CD14-positive monocyte (primary cell): ENCODE results near the gene PROK2. TPM values are rescaled to one million over a fixed set of nuclear protein-coding genes. Genes with fewer than 3 reads are reported as not detected.
A peak's percentile ranks its signal among the peaks of the same experiment; 100 is the strongest.

Source experiments
- DNase-seq, 3 donors: peaks; one replicate each; pipeline ENCODE4 v3.0.0-alpha.2; 2011 to 2022
- H2AFZ ChIP-seq: 2 replicates; pipeline ENCODE4 v1.6.0; 2012; ENCODE audit warnings: mild to moderate bottlenecking, low read depth, low read length, inconsistent platforms; ENCODE audit not compliant: insufficient read depth, poor library complexity, severe bottlenecking
- H3K27ac ChIP-seq, 2 donors: 1 replicate in 1 of 2; 2 replicates in 1 of 2; pipeline ENCODE4 v1.5.1; 2012 to 2013; ENCODE audit warnings: low read length in 2 of 2, control low read depth in 1 of 2, inconsistent platforms in 1 of 2, low read depth in 1 of 2, mild to moderate bottlenecking in 1 of 2
- H3K27me3 ChIP-seq, 2 donors: one replicate each; pipeline versions ENCODE4 v1.6.0 to v1.6.1; 2011 to 2013; ENCODE audit warnings: low read length in 2 of 2; ENCODE audit not compliant: control insufficient read depth in 2 of 2, insufficient read depth in 2 of 2
- H3K36me3 ChIP-seq, 2 donors: replicated peaks in 1 of 2; 1 replicate in 1 of 2; 2 replicates in 1 of 2; pipeline versions ENCODE4 v1.5.1 to v1.6.1; 2012 to 2013; ENCODE audit warnings: low read length in 2 of 2, control low read depth in 1 of 2, inconsistent platforms in 1 of 2, mild to moderate bottlenecking in 1 of 2; ENCODE audit not compliant: insufficient read depth in 2 of 2, control insufficient read depth in 1 of 2
- H3K4me1 ChIP-seq, 2 donors: 1 replicate in 1 of 2; 2 replicates in 1 of 2; pipeline versions ENCODE4 v1.5.1 to v1.6.1; 2012 to 2013; ENCODE audit warnings: low read length in 2 of 2, control low read depth in 1 of 2, inconsistent platforms in 1 of 2, mild to moderate bottlenecking in 1 of 2, moderate library complexity in 1 of 2; ENCODE audit not compliant: insufficient read depth in 2 of 2, control insufficient read depth in 1 of 2
- H3K4me2 ChIP-seq: replicated peaks from 2 replicates; pipeline ENCODE3; 2012; ENCODE audit warnings: low read length, moderate library complexity, mild to moderate bottlenecking; ENCODE audit not compliant: poor library complexity, severe bottlenecking; ENCODE audit errors: extremely low read depth
- H3K4me3 ChIP-seq, 3 experiments: fragments of 200-600 bp in 1 of 3; sonication (generic) in 1 of 3; replicated peaks in 1 of 3; 1 replicate in 2 of 3; 2 replicates in 1 of 3; pipeline ENCODE4 v1.5.1; 2011 to 2013; ENCODE audit warnings: low read length in 3 of 3, mild to moderate bottlenecking in 3 of 3, control low read depth in 2 of 3, low read depth in 2 of 3, inconsistent platforms in 1 of 3, moderate library complexity in 1 of 3
- H3K79me2 ChIP-seq: 2 replicates; pipeline ENCODE4 v1.6.0; 2012; ENCODE audit warnings: mild to moderate bottlenecking, control low read depth, inconsistent platforms, low read length, moderate library complexity; ENCODE audit not compliant: insufficient read depth
- H3K9ac ChIP-seq: 2 replicates; pipeline ENCODE4 v1.6.0; 2017; ENCODE audit warnings: low read length, mild to moderate bottlenecking; ENCODE audit not compliant: insufficient read depth, poor library complexity, severe bottlenecking
- H3K9me3 ChIP-seq, 2 donors: replicated peaks in 1 of 2; 1 replicate in 1 of 2; 2 replicates in 1 of 2; pipeline versions ENCODE4 v1.5.1 to v1.6.1; 2012 to 2013; ENCODE audit warnings: low read length in 2 of 2, control low read depth in 1 of 2; ENCODE audit not compliant: control insufficient read depth in 1 of 2, insufficient read depth in 1 of 2
- H4K20me1 ChIP-seq: 2 replicates; pipeline ENCODE4 v1.6.0; 2012; ENCODE audit warnings: mild to moderate bottlenecking, low read length, control low read depth, moderate library complexity; ENCODE audit not compliant: insufficient read depth
- H3K27ac Mint-ChIP-seq, 7 donors: one replicate each; pipeline ENCODE4 v1.8.0; 2020; ENCODE audit warnings: mild to moderate bottlenecking in 7 of 7, mixed read lengths in 7 of 7, moderate library complexity in 6 of 7, inconsistent platforms in 2 of 7
- H3K27me3 Mint-ChIP-seq, 3 donors: one replicate each; pipeline ENCODE4 v1.8.0; 2021 to 2022; ENCODE audit warnings: low read depth in 3 of 3, mild to moderate bottlenecking in 3 of 3, mixed read lengths in 3 of 3, moderate library complexity in 3 of 3, inconsistent platforms in 1 of 3
- H3K36me3 Mint-ChIP-seq, 2 donors: one replicate each; pipeline ENCODE4 v1.8.0; 2020; ENCODE audit warnings: mixed read lengths in 2 of 2, inconsistent platforms in 1 of 2, mild to moderate bottlenecking in 1 of 2
- H3K4me1 Mint-ChIP-seq: one replicate; pipeline ENCODE4 v1.8.0; 2020; ENCODE audit warnings: mild to moderate bottlenecking, mixed read lengths
- H3K4me3 Mint-ChIP-seq, 2 donors: one replicate each; pipeline ENCODE4 v1.8.0; 2020; ENCODE audit warnings: mild to moderate bottlenecking in 2 of 2, mixed read lengths in 2 of 2, moderate library complexity in 1 of 2
- H3K9me3 Mint-ChIP-seq, 7 donors: one replicate each; pipeline ENCODE4 v1.8.0; 2020 to 2022; ENCODE audit warnings: mixed read lengths in 7 of 7, mild to moderate bottlenecking in 6 of 7, moderate library complexity in 6 of 7, inconsistent platforms in 2 of 7
- WGBS: methylation state at CpG from one replicate; pipeline ENCODE4 v1.1.5; 2013; ENCODE audit warnings: missing lambda C conversion rate; ENCODE audit not compliant: insufficient coverage; 5-methylcytosine and 5-hydroxymethylcytosine counted together
- intact Hi-C, 2 donors: fragments of 100-400 bp; cut with micrococcal nuclease; formaldehyde crosslinking; loops; one replicate each; pipeline versions ENCODE4 v1.15.0 to v1.15.1; 2023
- polyA plus RNA-seq, 3 donors: library from polyadenylated mRNA; depleted of rRNA in 1 of 3; unstranded in 2 of 3; stranded (reverse) in 1 of 3; fragments of 300-500 nt in 2 of 3; fragments of >200 nt in 1 of 3; fragmentation: Illumina TruSeq in 2 of 3; gene quantifications; 1 replicate in 2 of 3; 2 replicates in 1 of 3; pipeline ENCODE4 v1.2.3, GENCODE V29; 2012 to 2021
- TF ChIP-seq, protein P1 (sequence below): fragments of 200-600 bp; IDR thresholded peaks from one replicate; pipeline ENCODE4 v1.8.0; 2022; ENCODE audit warnings: antibody characterized with exemption, mild to moderate bottlenecking

Gene PROK2
- polyA plus RNA-seq, 3 donors, result 25.4 to 81.7 (median 37.8) TPM

DNA sequence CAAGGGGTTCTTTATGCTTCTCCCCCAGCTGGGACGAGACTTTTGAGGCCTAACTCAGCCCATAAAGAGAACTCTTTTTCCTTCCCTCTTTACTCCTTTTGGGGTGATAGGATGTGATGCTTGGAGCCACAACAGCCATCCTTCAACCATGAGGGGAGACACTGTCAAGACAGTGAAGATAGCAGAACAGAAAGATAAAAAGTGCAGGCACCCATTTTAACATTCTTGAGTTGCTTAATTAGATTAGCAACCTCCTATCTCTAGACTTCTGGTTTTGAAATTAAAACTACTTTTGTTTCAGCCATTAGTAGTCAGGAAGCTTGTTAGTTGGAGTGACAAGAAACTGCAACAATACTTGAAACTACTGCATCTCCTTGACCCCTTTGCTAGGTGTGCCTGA lies 24.8 kb downstream of the PROK2 start:
- Histone ChIP-seq H3K9me3 (no peaks in the 10 kb centered on the region), H4K20me1 (no peaks in the 10 kb centered on the region), H3K79me2 (peaks cover 22% of the 10 kb centered on the region), H3K4me1 (peaks cover 15 to 28% of the 10 kb centered on the region in 2 donors), H3K27ac (peak overlapping the region in 1 of 2 donors; percentile 2), H2AFZ (peak overlapping the region; percentile 14), H3K4me3 (no peak overlapping the region), H3K4me2 (no peak overlapping the region), H3K27me3 (peaks cover 0 to 13% of the 10 kb centered on the region in 2 donors), H3K9ac (no peak overlapping the region), H3K36me3 (no peaks in the 10 kb centered on the region)
- peaks cover 0 to 2% (median 0%) of the 10 kb centered on the region in 7 donors for H3K9me3 Mint-ChIP-seq
- intact Hi-C loops, result no loop called here
- peaks cover 36% of the 10 kb centered on the region for H3K4me1 Mint-ChIP-seq
- no peak for DNase-seq
- WGBS, result no CpG with 5 or more reads among the region's 1 CpG
- no peak overlapping the region for H3K4me3 Mint-ChIP-seq
- peaks cover 14 to 23% of the 10 kb centered on the region in 2 donors for H3K36me3 Mint-ChIP-seq
- peak overlapping the region in 5 of 7 donors; percentile 64 to 83 (median 72) for H3K27ac Mint-ChIP-seq
- TF ChIP-seq, protein P1, sequence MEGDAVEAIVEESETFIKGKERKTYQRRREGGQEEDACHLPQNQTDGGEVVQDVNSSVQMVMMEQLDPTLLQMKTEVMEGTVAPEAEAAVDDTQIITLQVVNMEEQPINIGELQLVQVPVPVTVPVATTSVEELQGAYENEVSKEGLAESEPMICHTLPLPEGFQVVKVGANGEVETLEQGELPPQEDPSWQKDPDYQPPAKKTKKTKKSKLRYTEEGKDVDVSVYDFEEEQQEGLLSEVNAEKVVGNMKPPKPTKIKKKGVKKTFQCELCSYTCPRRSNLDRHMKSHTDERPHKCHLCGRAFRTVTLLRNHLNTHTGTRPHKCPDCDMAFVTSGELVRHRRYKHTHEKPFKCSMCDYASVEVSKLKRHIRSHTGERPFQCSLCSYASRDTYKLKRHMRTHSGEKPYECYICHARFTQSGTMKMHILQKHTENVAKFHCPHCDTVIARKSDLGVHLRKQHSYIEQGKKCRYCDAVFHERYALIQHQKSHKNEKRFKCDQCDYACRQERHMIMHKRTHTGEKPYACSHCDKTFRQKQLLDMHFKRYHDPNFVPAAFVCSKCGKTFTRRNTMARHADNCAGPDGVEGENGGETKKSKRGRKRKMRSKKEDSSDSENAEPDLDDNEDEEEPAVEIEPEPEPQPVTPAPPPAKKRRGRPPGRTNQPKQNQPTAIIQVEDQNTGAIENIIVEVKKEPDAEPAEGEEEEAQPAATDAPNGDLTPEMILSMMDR, result no peak
- peaks cover 6 to 16% (median 13%) of the 10 kb centered on the region in 3 donors for H3K27me3 Mint-ChIP-seq

DNA sequence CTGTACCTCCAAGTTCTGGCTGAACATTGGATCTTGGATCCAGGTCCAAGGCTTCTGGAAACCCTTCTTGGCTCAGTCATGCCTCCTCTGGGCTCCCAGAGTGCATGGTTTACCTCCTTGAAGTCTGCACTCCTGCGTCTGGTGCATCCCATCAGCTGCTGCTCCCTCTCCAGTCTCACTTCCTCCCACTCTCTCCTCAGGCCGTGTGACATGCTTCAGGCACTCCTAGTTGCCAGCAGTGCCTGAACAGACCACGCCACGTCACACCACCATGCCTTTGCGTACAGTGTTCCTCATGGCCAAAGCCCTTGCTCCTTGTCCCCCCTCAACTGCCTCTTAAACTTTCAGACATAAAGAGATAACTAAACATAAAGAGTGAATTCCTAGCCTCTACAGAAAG lies 25.5 kb downstream of the PROK2 start:
- peaks cover 11 to 18% (median 14%) of the 10 kb centered on the region in 3 donors for H3K27me3 Mint-ChIP-seq
- peak overlapping the region; percentile 43 for H2AFZ ChIP-seq
- H3K4me1 ChIP-seq, result peaks cover 20 to 36% of the 10 kb centered on the region in 2 donors
- H3K27ac ChIP-seq, result peak overlapping the region in 1 of 2 donors; percentile 2
- no peaks in the 10 kb centered on the region for H4K20me1 ChIP-seq
- peaks cover 26% of the 10 kb centered on the region for H3K79me2 ChIP-seq
- no peaks in the 10 kb centered on the region for H3K36me3 ChIP-seq
- DNase-seq, result peak; percentile 56 to 60 (median 57)
- no peaks in the 10 kb centered on the region for H3K9me3 ChIP-seq
- H3K9ac ChIP-seq, result no peak overlapping the region
- H3K4me3 Mint-ChIP-seq, result peak overlapping the region in 1 of 2 donors; percentile 25
- peaks cover 0 to 18% of the 10 kb centered on the region in 2 donors for H3K27me3 ChIP-seq
- intact Hi-C loops, result loop anchor here in 1 of 2 donors (5.0 kb wide), 1 partner anchor 33 kb away; no protein-coding TSS in a partner anchor
- peak overlapping the region in 4 of 7 donors; percentile 18 to 84 (median 50) for H3K27ac Mint-ChIP-seq
- H3K4me3 ChIP-seq, result no peak overlapping the region
- peaks cover 40% of the 10 kb centered on the region for H3K4me1 Mint-ChIP-seq
- H3K9me3 Mint-ChIP-seq, result peaks cover 0 to 4% (median 0%) of the 10 kb centered on the region in 7 donors
- peaks cover 14 to 15% of the 10 kb centered on the region in 2 donors for H3K36me3 Mint-ChIP-seq
- WGBS, result 0% methylated on average over 2 of the region's 5 CpGs
- no peak overlapping the region for H3K4me2 ChIP-seq
- TF ChIP-seq, protein P1, result no peak
